Activated CD8-positive, alpha-beta memory T cell treated with anti-CD3 and anti-CD28 coated beads, Interleukin-2, amount 10 ng/mL, durations not matched to agents 7 days and 5 days (primary cell): ENCODE data around the gene MMP12. TPM values are rescaled to one million over a fixed set of nuclear protein-coding genes. Genes with fewer than 3 reads are reported as not detected.
"Not testable (repeated sequence)": the region's sequence is repeated elsewhere in the genome, so short reads cannot be mapped to it uniquely, and the experiment has no call there.

Source experiments
- ATAC-seq: fragments of 150-1000 bp; cut with Tn5 transposase; one replicate; pipeline ENCODE4 v1.10.0; 2021; ENCODE audit warnings: moderate library complexity
- CTCF ChIA-PET: fragments of 350-600 bp; sonication (Branson Sonifier 250); formaldehyde crosslinking; loops from one replicate; lab custom pipeline; 2021; ENCODE audit warnings: antibody characterized with exemption; lab: Charles Lee
- DNase-seq: peaks from one replicate; pipeline ENCODE4 v3.0.0-alpha.2; 2020
- H3K27ac Mint-ChIP-seq: one replicate; pipeline ENCODE4 v1.8.0; 2021; ENCODE audit warnings: mild to moderate bottlenecking, mixed read lengths
- H3K27me3 Mint-ChIP-seq: one replicate; pipeline ENCODE4 v1.8.0; 2021; ENCODE audit warnings: mixed read lengths
- H3K36me3 Mint-ChIP-seq: one replicate; pipeline ENCODE4 v1.8.0; 2021; ENCODE audit warnings: mild to moderate bottlenecking, mixed read lengths
- H3K4me1 Mint-ChIP-seq: one replicate; pipeline ENCODE4 v1.8.0; 2021; ENCODE audit warnings: mixed read lengths
- H3K4me3 Mint-ChIP-seq: one replicate; pipeline ENCODE4 v1.8.0; 2021; ENCODE audit warnings: mild to moderate bottlenecking, moderate library complexity, mixed read lengths
- H3K9me3 Mint-ChIP-seq: one replicate; pipeline ENCODE4 v1.8.0; 2022; ENCODE audit warnings: low read depth, mixed read lengths
- total RNA-seq, 2 experiments: library from RNA; stranded (reverse); gene quantifications; one replicate each; pipeline ENCODE4 v1.2.3, GENCODE V29; 2021

MMP12 gene
- total RNA-seq, 2 experiments from 2014 or later: not detected

DNA sequence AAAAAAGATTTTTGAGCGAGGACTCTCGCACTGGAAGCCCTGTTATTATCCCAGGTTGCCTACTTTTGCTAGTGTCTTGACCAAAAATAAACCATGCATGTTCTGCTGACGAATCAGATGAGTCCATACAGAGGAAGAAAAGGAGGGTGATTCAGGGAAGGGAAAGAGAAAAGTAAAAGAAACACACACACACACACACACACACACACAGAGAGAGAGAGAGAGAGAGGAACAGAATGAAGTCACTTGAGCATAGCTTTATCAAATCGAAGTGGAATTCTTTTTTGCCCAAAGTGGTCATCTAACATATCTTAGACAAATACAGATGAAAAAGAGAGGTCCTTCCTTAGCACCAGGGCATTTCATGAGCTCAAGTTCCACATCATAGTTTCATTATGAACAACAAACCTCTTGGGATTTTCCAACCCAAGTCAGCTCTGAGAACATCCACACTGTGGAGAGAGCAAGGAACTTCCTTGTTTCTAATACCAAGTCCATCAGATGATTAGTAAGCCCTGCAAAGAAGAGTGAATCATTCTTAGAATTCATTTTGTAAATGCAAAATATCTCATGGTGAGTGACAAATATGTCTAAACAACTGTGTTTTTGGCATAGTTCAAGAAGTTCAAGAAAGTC is 7.7 kb upstream of the MMP12 start:
- H3K27me3 Mint-ChIP-seq: peaks cover 3% of the 10 kb centered on the region
- no peak overlapping the region for H3K4me3 Mint-ChIP-seq
- no peaks in the 10 kb centered on the region for H3K36me3 Mint-ChIP-seq
- H3K9me3 Mint-ChIP-seq: no peaks in the 10 kb centered on the region
- CTCF ChIA-PET: no interaction called here
- ATAC-seq (no peak), DNase-seq (no peak)
- H3K27ac Mint-ChIP-seq: no peak overlapping the region
- H3K4me1 Mint-ChIP-seq: peaks cover 2% of the 10 kb centered on the region

- Mint-ChIP-seq H3K27ac (no peak overlapping the region), H3K36me3 (no peaks in the 10 kb centered on the region), H3K4me1 (peaks cover 2% of the 10 kb centered on the region), H3K9me3 (no peaks in the 10 kb centered on the region), H3K4me3 (no peak overlapping the region), H3K27me3 (peaks cover 3% of the 10 kb centered on the region)
- CTCF ChIA-PET: no interaction called here
- no peak for DNase-seq
- ATAC-seq: no peak
Measured at GRCh38 chr11:102879801-102880200, 5.0 kb upstream of the MMP12 start.

GRCh38 chr11:102878595-102878994 is 3.8 kb upstream of the MMP12 start:
- H3K27ac Mint-ChIP-seq: no peak overlapping the region
- H3K4me3 Mint-ChIP-seq: no peak overlapping the region
- DNase-seq (no peak), ATAC-seq (no peak)
- H3K27me3 Mint-ChIP-seq: peaks cover 3% of the 10 kb centered on the region
- no peaks in the 10 kb centered on the region for H3K9me3 Mint-ChIP-seq
- H3K4me1 Mint-ChIP-seq: peaks cover 2% of the 10 kb centered on the region
- H3K36me3 Mint-ChIP-seq: no peaks in the 10 kb centered on the region
- CTCF ChIA-PET: no interaction called here

DNA sequence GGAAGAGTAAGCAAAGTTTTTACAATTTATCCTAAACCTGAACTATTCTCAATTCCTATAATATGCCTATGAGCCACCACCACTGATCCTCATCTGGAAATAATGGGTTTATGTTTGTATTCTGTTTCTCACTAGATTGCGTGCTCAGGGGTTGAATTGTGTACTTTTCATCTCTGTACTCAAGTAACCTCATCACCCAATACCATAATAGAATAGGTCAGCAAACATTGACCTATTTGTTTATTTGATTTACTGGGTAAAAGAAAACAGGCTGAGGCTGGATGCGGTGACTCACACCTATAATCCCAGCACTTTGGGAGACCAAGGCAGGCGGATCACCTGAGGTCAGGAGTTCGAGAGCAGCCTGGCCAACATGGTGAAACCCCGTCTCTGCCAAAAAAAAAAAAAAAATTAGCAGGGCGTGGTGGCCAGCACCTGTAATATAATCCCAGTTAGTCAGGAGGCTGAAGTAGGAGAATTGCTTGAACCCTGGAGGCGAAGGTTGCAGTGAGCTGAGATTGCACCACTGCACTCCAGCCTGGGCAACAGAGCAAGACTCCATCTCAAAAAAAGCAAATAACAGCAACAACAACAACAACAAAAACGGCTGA is 5.3 kb downstream of the MMP12 start:
- not testable (repeated sequence) for H3K4me3 Mint-ChIP-seq, ATAC-seq, H3K36me3 Mint-ChIP-seq, DNase-seq, H3K27ac Mint-ChIP-seq, H3K4me1 Mint-ChIP-seq, H3K9me3 Mint-ChIP-seq, H3K27me3 Mint-ChIP-seq
- CTCF ChIA-PET: interaction anchor here (0.5 kb wide), 1 partner anchor 23 kb away, joined by 3 read pairs; no protein-coding TSS in a partner anchor

- Mint-ChIP-seq H3K36me3 (no peaks in the 10 kb centered on the region), H3K4me1 (no peaks in the 10 kb centered on the region), H3K9me3 (no peaks in the 10 kb centered on the region), H3K27ac (no peak overlapping the region), H3K4me3 (no peak overlapping the region), H3K27me3 (peaks cover 4% of the 10 kb centered on the region)
- DNase-seq (no peak), ATAC-seq (no peak)
- CTCF ChIA-PET: no interaction called here
Measured at GRCh38 chr11:102868339-102868738, 6.4 kb downstream of the MMP12 start.

DNA sequence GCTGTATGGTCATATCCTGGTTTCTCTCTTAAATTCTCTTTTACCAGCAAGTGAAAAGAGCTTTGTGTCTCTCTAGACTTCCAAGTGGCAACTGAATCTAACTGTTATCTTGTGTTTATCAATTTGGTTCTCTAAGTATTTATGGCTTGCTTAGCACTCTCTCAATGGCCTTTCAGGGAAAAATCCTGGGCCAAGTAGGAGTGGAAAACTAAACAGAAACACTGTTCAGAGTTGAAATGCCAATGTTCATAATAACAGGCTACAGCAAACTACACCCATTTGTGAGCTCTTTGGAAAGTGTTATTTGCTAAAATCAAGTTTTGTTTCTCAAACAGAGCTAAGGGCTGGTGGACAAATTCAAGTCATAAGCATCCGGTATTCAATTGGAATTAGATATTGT is 10.1 kb downstream of the MMP12 start:
- DNase-seq: no peak
- Mint-ChIP-seq H3K36me3 (no peaks in the 10 kb centered on the region), H3K9me3 (peaks cover 4% of the 10 kb centered on the region), H3K27ac (no peak overlapping the region), H3K4me3 (no peak overlapping the region), H3K27me3 (peaks cover 13% of the 10 kb centered on the region), H3K4me1 (no peaks in the 10 kb centered on the region)
- CTCF ChIA-PET: no interaction called here
- no peak for ATAC-seq

GRCh38 chr11:102853956-102854355 is 20.8 kb downstream of the MMP12 start:
- DNase-seq (no peak), ATAC-seq (no peak)
- peaks cover 8% of the 10 kb centered on the region for H3K27me3 Mint-ChIP-seq
- no peaks in the 10 kb centered on the region for H3K9me3 Mint-ChIP-seq
- no peaks in the 10 kb centered on the region for H3K4me1 Mint-ChIP-seq
- H3K36me3 Mint-ChIP-seq: no peaks in the 10 kb centered on the region
- CTCF ChIA-PET: no interaction called here
- no peak overlapping the region for H3K4me3 Mint-ChIP-seq
- H3K27ac Mint-ChIP-seq: no peak overlapping the region

DNA sequence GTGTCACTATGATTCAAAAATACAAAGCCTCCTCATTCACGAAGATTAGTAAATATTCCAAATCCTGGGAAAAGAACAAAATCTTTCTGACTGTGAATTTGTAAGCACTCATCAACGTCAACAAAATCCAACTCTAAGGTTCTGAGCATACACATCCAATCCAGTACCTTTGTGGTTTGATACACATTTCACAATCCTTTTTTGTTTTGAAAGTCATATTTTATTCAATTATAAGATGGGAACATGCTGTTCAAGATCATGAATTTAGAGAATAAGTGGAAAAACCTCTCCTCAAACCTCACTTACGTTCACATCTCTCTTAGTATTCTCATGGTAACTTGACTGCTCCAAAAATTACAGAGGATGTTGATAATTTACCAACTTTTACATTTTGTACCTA is 21.7 kb downstream of the MMP12 start:
- no peak for ATAC-seq
- CTCF ChIA-PET: no interaction called here
- no peaks in the 10 kb centered on the region for H3K36me3 Mint-ChIP-seq
- H3K9me3 Mint-ChIP-seq: no peaks in the 10 kb centered on the region
- no peak for DNase-seq
- peaks cover 12% of the 10 kb centered on the region for H3K27me3 Mint-ChIP-seq
- no peaks in the 10 kb centered on the region for H3K4me1 Mint-ChIP-seq
- no peak overlapping the region for H3K4me3 Mint-ChIP-seq
- no peak overlapping the region for H3K27ac Mint-ChIP-seq

GRCh38 chr11:102850973-102851745 is 23.6 kb downstream of the MMP12 start:
- Mint-ChIP-seq H3K9me3 (no peaks in the 10 kb centered on the region), H3K27ac (no peak overlapping the region), H3K36me3 (no peaks in the 10 kb centered on the region), H3K4me3 (no peak overlapping the region), H3K27me3 (peaks cover 14% of the 10 kb centered on the region), H3K4me1 (no peaks in the 10 kb centered on the region)
- CTCF ChIA-PET: no interaction called here
- DNase-seq (no peak), ATAC-seq (no peak)

- no peaks in the 10 kb centered on the region for H3K4me1 Mint-ChIP-seq
- no peaks in the 10 kb centered on the region for H3K9me3 Mint-ChIP-seq
- no peak overlapping the region for H3K27ac Mint-ChIP-seq
- CTCF ChIA-PET: no interaction called here
- H3K36me3 Mint-ChIP-seq: no peaks in the 10 kb centered on the region
- no peak overlapping the region for H3K4me3 Mint-ChIP-seq
- ATAC-seq (no peak), DNase-seq (no peak)
- peaks cover 12% of the 10 kb centered on the region for H3K27me3 Mint-ChIP-seq
Measured at GRCh38 chr11:102849311-102849710, 25.5 kb downstream of the MMP12 start.

DNA sequence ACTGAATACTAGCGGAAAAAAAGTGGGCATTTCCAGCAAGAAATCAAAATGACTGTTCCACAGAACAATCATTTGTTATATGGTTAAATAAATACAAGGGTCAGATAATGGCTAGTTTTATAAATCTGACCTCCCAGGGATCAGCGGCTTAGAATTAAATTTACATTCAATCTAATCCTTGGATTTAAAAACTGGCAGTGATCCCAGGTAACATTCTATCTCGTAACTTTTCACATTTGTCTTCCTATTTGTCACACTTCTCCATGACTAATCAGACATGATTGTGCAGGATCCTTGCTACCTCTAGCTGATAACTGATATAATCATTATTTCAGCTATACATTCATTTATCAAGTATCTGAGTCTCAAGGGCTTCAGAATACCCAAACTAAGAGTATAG is 28.5 kb downstream of the MMP12 start:
- Mint-ChIP-seq H3K4me1 (no peaks in the 10 kb centered on the region), H3K27ac (no peak overlapping the region), H3K9me3 (no peaks in the 10 kb centered on the region), H3K36me3 (no peaks in the 10 kb centered on the region), H3K4me3 (no peak overlapping the region), H3K27me3 (peaks cover 8% of the 10 kb centered on the region)
- ATAC-seq (no peak), DNase-seq (no peak)
- CTCF ChIA-PET: no interaction called here

DNA sequence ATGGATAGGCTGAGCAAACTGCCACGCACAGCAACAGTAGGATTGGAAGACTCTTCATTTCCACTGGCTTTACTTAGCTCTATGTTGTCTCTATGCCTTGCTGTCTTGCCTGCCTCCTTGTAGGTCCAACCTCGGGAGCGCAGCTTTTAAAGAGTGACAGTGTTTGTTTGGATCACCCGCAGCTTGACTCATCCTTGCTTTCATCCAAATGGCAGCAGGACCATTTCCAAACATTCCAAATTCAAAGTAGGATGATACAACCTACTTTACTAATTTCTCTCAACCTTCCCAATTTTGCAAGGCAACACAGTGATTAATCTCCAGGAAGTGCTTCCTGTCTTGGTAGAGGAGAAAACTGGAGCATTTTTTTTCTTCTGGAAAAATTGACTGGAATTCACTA is 31.3 kb downstream of the MMP12 start, which contains the start of gene MMP3:
Gene MMP3, minus strand, starts transcription at position 121 of the 400 bp plus-strand sequence. Its CDS starts 63 bp downstream, at position 58.
- H3K27ac Mint-ChIP-seq: no peak within 1 kb of the TSS
- CTCF ChIA-PET: no interaction called here

GRCh38 chr11:102842930-102843329 is 31.9 kb downstream of the MMP12 start:
- ATAC-seq (no peak), DNase-seq (no peak)
- no peaks in the 10 kb centered on the region for H3K9me3 Mint-ChIP-seq
- H3K27me3 Mint-ChIP-seq: peaks cover 2% of the 10 kb centered on the region
- H3K36me3 Mint-ChIP-seq: no peaks in the 10 kb centered on the region
- no peak overlapping the region for H3K4me3 Mint-ChIP-seq
- no peak overlapping the region for H3K27ac Mint-ChIP-seq
- H3K4me1 Mint-ChIP-seq: no peaks in the 10 kb centered on the region
- CTCF ChIA-PET: no interaction called here

More for the DNA sequence above, 31.3 kb downstream of the MMP12 start, which contains the start of gene MMP3:
- no peaks in the 10 kb centered on the region for H3K9me3 Mint-ChIP-seq
- no peak within 1 kb of the TSS for H3K4me3 Mint-ChIP-seq
- no peak for ATAC-seq
- no peaks in the 10 kb centered on the region for H3K4me1 Mint-ChIP-seq
- no peak for DNase-seq
- no peaks in the 10 kb centered on the region for H3K36me3 Mint-ChIP-seq
- H3K27me3 Mint-ChIP-seq: peaks cover 2% of the 10 kb centered on the region

- Mint-ChIP-seq H3K36me3 (no peaks in the 10 kb centered on the region), H3K27ac (no peak overlapping the region), H3K4me3 (no peak overlapping the region), H3K4me1 (no peaks in the 10 kb centered on the region), H3K27me3 (peaks cover 2% of the 10 kb centered on the region), H3K9me3 (no peaks in the 10 kb centered on the region)
- no peak for ATAC-seq
- no peak for DNase-seq
- CTCF ChIA-PET: no interaction called here
Measured at GRCh38 chr11:102840018-102840417, 34.8 kb downstream of the MMP12 start.
